Gastrocnemius medialis (tissue), 4 donors: Measurements from ENCODE around the gene GCKR. TPM values are rescaled to one million over a fixed set of nuclear protein-coding genes. Genes with fewer than 3 reads are reported as not detected.
"Not testable (repeated sequence)": the region's sequence is repeated elsewhere in the genome, so short reads cannot be mapped to it uniquely, and the experiment has no call there.

Experiments used
- ATAC-seq, 2 donors: fragments of 150-250 bp; one replicate each; pipeline ENCODE4 v1.9.1; 2016
- DNase-seq, 2 donors: peaks; one replicate each; pipeline ENCODE4 v3.0.0-alpha.2; 2019
- H3K27ac ChIP-seq, 4 donors: fragments of 200-600 bp; sonication (generic); 1 replicate in 1 of 4; 2 replicates in 3 of 4; pipeline ENCODE4 v1.5.1; 2016 to 2018; ENCODE audit warnings: mild to moderate bottlenecking in 2 of 4, moderate library complexity in 1 of 4
- H3K27me3 ChIP-seq, 3 donors: fragments of 200-600 bp; sonication (generic) in 2 of 3; 1 replicate in 1 of 3; 2 replicates in 2 of 3; pipeline versions ENCODE4 v1.5.1 to v1.6.0; 2016 to 2019; ENCODE audit warnings: mild to moderate bottlenecking in 1 of 3, moderate library complexity in 1 of 3
- H3K36me3 ChIP-seq, 2 donors: fragments of 200-600 bp; sonication (generic) in 1 of 2; one replicate each; pipeline ENCODE4 v1.5.1; 2017 to 2018
- H3K4me1 ChIP-seq, 2 donors: fragments of 200-600 bp; sonication (generic) in 1 of 2; one replicate each; pipeline ENCODE4 v1.5.1; 2016 to 2017; ENCODE audit warnings: mild to moderate bottlenecking in 2 of 2
- H3K4me3 ChIP-seq, 4 donors: fragments of 200-600 bp; sonication (generic) in 3 of 4; 1 replicate in 1 of 4; 2 replicates in 3 of 4; pipeline ENCODE4 v1.5.1; 2016 to 2019; ENCODE audit warnings: mild to moderate bottlenecking in 2 of 4
- H3K9me3 ChIP-seq, 3 donors: fragments of 200-600 bp; sonication (generic) in 2 of 3; 1 replicate in 1 of 3; 2 replicates in 2 of 3; pipeline ENCODE4 v1.5.1; 2016 to 2019
- CTCF ChIP-seq, 5 experiments: fragments of 450-650 bp in 3 of 5; fragments of 200-600 bp in 2 of 5; sonication (generic) in 2 of 5; IDR thresholded peaks in 4 of 5; conservative IDR thresholded peaks in 1 of 5; 1 replicate in 4 of 5; 2 replicates in 1 of 5; pipeline ENCODE4 v1.5.1; 2016 to 2019; ENCODE audit warnings: antibody characterized with exemption in 5 of 5, mild to moderate bottlenecking in 3 of 5, moderate library complexity in 3 of 5
- POLR2A ChIP-seq, 2 donors: fragments of 450-650 bp; IDR thresholded peaks; one replicate each; pipeline ENCODE4 v1.6.1; 2017; ENCODE audit warnings: antibody characterized with exemption in 2 of 2, mild to moderate bottlenecking in 2 of 2, moderate library complexity in 2 of 2
- in situ Hi-C, 4 donors: fragments of 200-750 bp; cut with MboI; loops; one replicate each; pipeline versions ENCODE4 v1.15.0 to v1.8.0; 2017; ENCODE audit warnings: low sequenced_read_pairs in 4 of 4
- intact Hi-C: fragments of 100-400 bp; cut with DNase I; formaldehyde crosslinking; loops from one replicate; pipeline ENCODE4 v1.15.1; 2023; ENCODE audit warnings: low total_unique reads
- total RNA-seq, 4 donors: library from RNA; depleted of rRNA; stranded (reverse); fragments of >200 nt; gene quantifications; one replicate each; pipeline versions ENCODE4 v1.1.0 to v1.2.3, GENCODE V29; 2016

GCKR gene
- total RNA-seq, 4 donors from 2014 or later: 0.40 TPM; not detected in 3

DNA sequence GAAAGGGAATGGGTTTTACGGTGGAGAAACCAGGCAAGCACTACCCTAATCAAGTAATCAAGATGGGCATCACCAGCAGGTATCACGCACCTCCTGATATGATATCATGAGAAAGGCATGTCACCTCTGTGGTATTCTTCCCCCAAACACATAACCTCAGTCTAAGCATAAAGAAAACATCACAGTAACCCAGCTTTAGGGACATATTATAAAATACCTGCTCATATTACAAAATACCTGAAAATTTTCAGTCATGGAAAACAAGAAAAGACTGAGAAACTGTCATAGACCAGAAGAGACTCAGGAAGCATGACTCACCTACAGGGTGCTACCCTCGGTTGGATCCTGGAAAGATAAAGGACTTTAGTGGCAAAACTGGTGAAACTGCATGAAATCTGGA is 30.5 kb downstream of the GCKR start:
- ATAC-seq (no peak), DNase-seq (no peak)
- Histone ChIP-seq H3K27ac (no peak overlapping the region), H3K4me3 (no peak overlapping the region), H3K9me3 (no peaks in the 10 kb centered on the region), H3K27me3 (no peaks in the 10 kb centered on the region), H3K36me3 (no peaks in the 10 kb centered on the region), H3K4me1 (no peaks in the 10 kb centered on the region)
- intact Hi-C loops (loop anchor here (10.0 kb wide), 1 partner anchor 62 kb away; no protein-coding TSS in a partner anchor), in situ Hi-C loops (no loop called here)
- no peak for TF ChIP-seq CTCF (IDR thresholded peaks at IDR 0.05 in 4 of 5, conservative IDR thresholded peaks at IDR 0.05 in 1 of 5)
- no peak for TF ChIP-seq POLR2A (IDR thresholded peaks at IDR 0.05)

DNA sequence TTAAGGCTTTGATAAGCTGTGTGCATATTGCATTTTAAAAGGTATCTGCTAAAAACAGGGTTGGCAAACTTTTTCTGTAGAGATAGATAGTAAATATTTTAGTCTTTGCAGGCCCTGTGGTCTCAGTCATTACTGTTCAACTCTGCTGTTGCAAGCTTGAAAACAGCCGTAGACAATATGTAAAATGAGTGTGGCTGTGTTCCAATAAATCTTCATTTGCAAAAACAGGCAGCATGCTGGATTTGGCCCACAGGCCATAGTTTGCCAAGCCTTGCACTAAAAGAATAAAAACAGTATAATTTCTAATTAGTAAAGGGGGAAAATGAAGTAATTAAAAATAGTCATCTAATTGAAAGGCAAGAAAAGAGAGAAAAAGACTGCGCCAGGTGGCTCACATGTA is 35.3 kb downstream of the GCKR start:
- Histone ChIP-seq H3K4me3 (no peak overlapping the region), H3K9me3 (no peaks in the 10 kb centered on the region), H3K36me3 (no peaks in the 10 kb centered on the region), H3K4me1 (no peaks in the 10 kb centered on the region), H3K27me3 (no peaks in the 10 kb centered on the region), H3K27ac (no peak overlapping the region)
- DNase-seq (no peak), ATAC-seq (no peak)
- intact Hi-C loops (no loop called here), in situ Hi-C loops (no loop called here)
- no peak for TF ChIP-seq CTCF (IDR thresholded peaks at IDR 0.05 in 4 of 5, conservative IDR thresholded peaks at IDR 0.05 in 1 of 5)
- TF ChIP-seq POLR2A (IDR thresholded peaks at IDR 0.05): no peak

GRCh38 chr2:27537287-27537686 is 40.6 kb downstream of the GCKR start:
- TF ChIP-seq CTCF (IDR thresholded peaks at IDR 0.05 in 4 of 5, conservative IDR thresholded peaks at IDR 0.05 in 1 of 5) (no peak), POLR2A (IDR thresholded peaks at IDR 0.05) (no peak)

DNA sequence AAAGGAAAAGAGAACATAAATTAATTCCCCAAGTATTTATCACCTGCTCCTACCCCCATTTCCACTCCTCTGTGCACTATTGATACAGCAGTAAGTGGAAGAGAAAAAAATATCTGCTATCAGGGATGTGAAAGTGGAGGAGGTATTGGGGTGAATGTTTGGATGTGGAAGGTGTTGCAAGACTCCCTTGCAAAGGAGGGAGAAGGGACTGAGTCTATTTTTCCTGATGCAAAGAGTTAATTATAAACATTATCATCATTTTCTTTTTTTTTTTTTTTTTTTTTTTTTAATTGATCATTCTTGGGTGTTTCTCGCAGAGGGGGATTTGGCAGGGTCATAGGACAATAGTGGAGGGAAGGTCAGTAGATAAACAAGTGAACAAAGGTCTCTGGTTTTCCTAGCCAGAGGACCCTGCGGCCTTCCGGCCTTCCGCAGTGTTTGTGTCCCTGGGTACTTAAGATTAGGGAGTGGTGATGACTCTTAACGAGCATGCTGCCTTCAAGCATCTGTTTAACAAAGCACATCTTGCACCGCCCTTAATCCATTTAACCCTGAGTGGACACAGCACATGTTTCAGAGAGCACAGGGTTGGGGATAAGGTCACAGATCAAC is 42.3 kb downstream of the GCKR start:
- intact Hi-C loops, H3K27me3 ChIP-seq, H3K4me1 ChIP-seq, H3K27ac ChIP-seq, H3K9me3 ChIP-seq, H3K36me3 ChIP-seq, H3K4me3 ChIP-seq, DNase-seq, ATAC-seq, in situ Hi-C loops: not testable (repeated sequence)

More at GRCh38 chr2:27537287-27537686, 40.6 kb downstream of the GCKR start:
- Histone ChIP-seq H3K36me3 (no peaks in the 10 kb centered on the region), H3K27ac (no peak overlapping the region), H3K4me3 (no peak overlapping the region), H3K9me3 (no peaks in the 10 kb centered on the region), H3K27me3 (no peaks in the 10 kb centered on the region), H3K4me1 (no peaks in the 10 kb centered on the region)
- in situ Hi-C loops (no loop called here), intact Hi-C loops (no loop called here)
- no peak for ATAC-seq
- no peak for DNase-seq

- ATAC-seq, in situ Hi-C loops, H3K36me3 ChIP-seq, H3K9me3 ChIP-seq, H3K4me3 ChIP-seq, DNase-seq, intact Hi-C loops, H3K27me3 ChIP-seq, H3K27ac ChIP-seq, H3K4me1 ChIP-seq: not testable (repeated sequence)
These were observed 43.0 kb downstream of the GCKR start for GRCh38 chr2:27539649-27540048.
